ENCODE data around the gene YBX1. TPM values are rescaled to one million over a fixed set of nuclear protein-coding genes. Genes with fewer than 3 reads are reported as not detected.
"Not testable (repeated sequence)": the region's sequence is repeated elsewhere in the genome, so short reads cannot be mapped to it uniquely, and the experiment has no call there.

Gene YBX1
- total RNA-seq, 4 donors from 2014 or later = 227 to 358 (median 293) TPM

DNA sequence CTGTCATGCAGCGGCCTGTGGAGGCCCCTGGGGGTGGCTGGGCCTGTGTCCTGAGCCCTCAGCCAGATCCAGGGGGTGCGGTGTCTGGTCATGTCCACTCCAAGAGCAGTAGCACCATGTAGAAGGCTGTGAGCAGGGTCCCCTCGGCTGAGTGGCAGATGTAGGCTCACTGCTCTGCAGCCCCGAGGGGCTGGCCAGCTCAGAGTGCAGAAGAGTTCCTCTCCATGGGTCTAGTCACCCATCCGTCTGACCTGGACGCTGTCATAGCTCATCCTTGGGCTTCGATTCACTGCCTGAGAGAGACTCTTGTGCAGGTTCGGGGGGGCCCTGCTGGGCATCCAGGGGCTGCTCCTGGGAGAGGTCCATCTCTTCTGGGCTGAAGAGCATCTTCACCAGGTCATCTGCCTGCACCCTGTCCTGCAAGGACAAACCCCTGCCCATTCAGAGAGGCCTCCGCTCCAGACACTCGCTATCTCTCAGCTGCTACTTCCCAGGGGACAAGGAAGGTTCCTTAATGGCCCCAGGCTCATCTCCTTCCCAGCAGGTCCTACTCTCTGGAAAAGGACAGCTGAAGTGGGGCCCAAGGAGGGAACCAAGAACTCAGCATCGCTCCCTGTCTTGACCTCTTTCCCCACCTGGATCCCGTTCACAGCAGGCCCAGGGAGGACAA lies 64.4 kb downstream of the YBX1 start:
- intact Hi-C loops (cut with DNase I; ENCODE audit: low total_unique reads) = no loop called here
- no peak overlapping the region for H3K4me3 ChIP-seq (ENCODE audit: low read depth, poor library complexity, severe bottlenecking)
- WGBS, 2 donors = 87 to 93% methylated on average over 8 to 12 of the region's 12 CpGs
- TF ChIP-seq, protein P1, sequence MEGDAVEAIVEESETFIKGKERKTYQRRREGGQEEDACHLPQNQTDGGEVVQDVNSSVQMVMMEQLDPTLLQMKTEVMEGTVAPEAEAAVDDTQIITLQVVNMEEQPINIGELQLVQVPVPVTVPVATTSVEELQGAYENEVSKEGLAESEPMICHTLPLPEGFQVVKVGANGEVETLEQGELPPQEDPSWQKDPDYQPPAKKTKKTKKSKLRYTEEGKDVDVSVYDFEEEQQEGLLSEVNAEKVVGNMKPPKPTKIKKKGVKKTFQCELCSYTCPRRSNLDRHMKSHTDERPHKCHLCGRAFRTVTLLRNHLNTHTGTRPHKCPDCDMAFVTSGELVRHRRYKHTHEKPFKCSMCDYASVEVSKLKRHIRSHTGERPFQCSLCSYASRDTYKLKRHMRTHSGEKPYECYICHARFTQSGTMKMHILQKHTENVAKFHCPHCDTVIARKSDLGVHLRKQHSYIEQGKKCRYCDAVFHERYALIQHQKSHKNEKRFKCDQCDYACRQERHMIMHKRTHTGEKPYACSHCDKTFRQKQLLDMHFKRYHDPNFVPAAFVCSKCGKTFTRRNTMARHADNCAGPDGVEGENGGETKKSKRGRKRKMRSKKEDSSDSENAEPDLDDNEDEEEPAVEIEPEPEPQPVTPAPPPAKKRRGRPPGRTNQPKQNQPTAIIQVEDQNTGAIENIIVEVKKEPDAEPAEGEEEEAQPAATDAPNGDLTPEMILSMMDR (IDR thresholded peaks at IDR 0.05) = no peak
- no peak for TF ChIP-seq POLR2A (IDR thresholded peaks at IDR 0.05)
- DNase-seq (ENCODE audit: low spot score in 2 of 2) = peak in 1 of 2 donors; percentile 68

DNA sequence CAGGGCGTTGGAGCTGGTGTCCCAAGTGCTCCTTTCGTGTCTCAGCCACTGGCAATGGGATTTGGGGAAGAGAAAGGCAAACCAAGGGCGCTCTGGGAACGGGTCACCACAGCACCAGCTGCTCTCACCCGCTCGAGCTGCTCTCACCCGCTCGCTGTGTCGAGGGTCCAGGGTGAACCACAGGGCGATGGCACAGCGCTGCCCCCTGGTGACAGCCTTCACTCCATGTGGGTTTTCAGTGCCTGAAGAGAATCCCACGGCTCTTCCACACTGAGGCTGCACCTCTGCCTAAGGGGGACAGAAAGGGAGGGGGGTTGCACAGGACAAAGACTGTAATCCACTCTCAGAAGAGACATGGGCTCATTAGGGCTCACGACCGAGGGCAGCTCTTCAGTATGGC lies 64.9 kb downstream of the YBX1 start:
- H3K4me3 ChIP-seq (ENCODE audit: low read depth, poor library complexity, severe bottlenecking) = no peak overlapping the region
- TF ChIP-seq POLR2A (IDR thresholded peaks at IDR 0.05) = no peak
- TF ChIP-seq, protein P1 (IDR thresholded peaks at IDR 0.05) = no peak
- intact Hi-C loops (cut with DNase I; ENCODE audit: low total_unique reads) = no loop called here
- WGBS, 2 donors = 46 to 67% methylated on average over 13 to 14 of the region's 14 CpGs
- DNase-seq (ENCODE audit: low spot score in 2 of 2) = peak in 1 of 2 donors; percentile 79

- peak in 1 of 2 donors; percentile 72 for DNase-seq (ENCODE audit: low spot score in 2 of 2)
- WGBS, 2 donors = 79 to 85% methylated on average over 10 of the region's 10 CpGs
- TF ChIP-seq, protein P1 (IDR thresholded peaks at IDR 0.05) = no peak
- TF ChIP-seq POLR2A (IDR thresholded peaks at IDR 0.05) = no peak
- intact Hi-C loops (cut with DNase I; ENCODE audit: low total_unique reads) = no loop called here
- no peak overlapping the region for H3K4me3 ChIP-seq (ENCODE audit: low read depth, poor library complexity, severe bottlenecking)
Observed at GRCh38 chr1:42748021-42748420, 65.8 kb downstream of the YBX1 start.

- TF ChIP-seq, protein P1 (IDR thresholded peaks at IDR 0.05) = no peak
- TF ChIP-seq POLR2A (IDR thresholded peaks at IDR 0.05) = no peak
- no peak overlapping the region for H3K4me3 ChIP-seq (ENCODE audit: low read depth, poor library complexity, severe bottlenecking)
- DNase-seq (ENCODE audit: low spot score in 2 of 2) = peak in 1 of 2 donors; percentile 79
- intact Hi-C loops (cut with DNase I; ENCODE audit: low total_unique reads) = no loop called here
- 73 to 85% methylated on average over 14 of the region's 14 CpGs for WGBS, 2 donors
Observed at GRCh38 chr1:42748461-42749410, 66.5 kb downstream of the YBX1 start.

DNA sequence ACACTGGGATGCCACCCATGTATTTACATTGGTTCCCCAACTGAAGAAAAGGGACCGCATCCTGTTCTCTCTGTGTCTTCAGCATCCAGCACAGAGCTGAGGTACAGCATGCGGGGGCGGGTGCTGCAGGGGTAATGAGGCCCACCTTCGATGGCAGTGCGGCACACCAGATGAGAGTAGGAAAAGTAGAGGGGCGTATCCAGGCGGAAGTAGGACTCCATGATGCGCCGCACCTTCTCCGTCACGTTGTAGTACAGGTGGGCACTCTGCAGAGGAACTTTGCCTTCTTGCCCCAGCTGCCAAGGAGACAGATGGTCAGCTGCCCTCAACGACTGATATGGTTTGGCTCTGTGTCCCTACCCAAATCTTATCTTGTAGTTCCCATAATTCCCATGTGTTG lies 67.8 kb downstream of the YBX1 start:
- TF ChIP-seq POLR2A (IDR thresholded peaks at IDR 0.05) = no peak
- TF ChIP-seq, protein P1 (IDR thresholded peaks at IDR 0.05) = no peak
- intact Hi-C loops (cut with DNase I; ENCODE audit: low total_unique reads) = no loop called here
- peak in 1 of 2 donors; percentile 69 for DNase-seq (ENCODE audit: low spot score in 2 of 2)
- 93% methylated on average over 12 of the region's 12 CpGs for WGBS, 2 donors
- H3K4me3 ChIP-seq (ENCODE audit: low read depth, poor library complexity, severe bottlenecking) = no peak overlapping the region

- intact Hi-C loops (cut with DNase I; ENCODE audit: low total_unique reads); DNase-seq (ENCODE audit: low spot score in 2 of 2); H3K4me3 ChIP-seq (ENCODE audit: low read depth, poor library complexity, severe bottlenecking): not testable (repeated sequence)
- 93 to 96% methylated on average over 8 of the region's 8 CpGs for WGBS, 2 donors
Observed at GRCh38 chr1:42751511-42752070, 69.4 kb downstream of the YBX1 start.
